Measurements from ENCODE around the gene L3MBTL4.

The L3MBTL4 gene

GRCh38 chr18:5979971-5980457, 434.7 kb downstream of the L3MBTL4 start:
- no peak for TF ChIP-seq CTCF (IDR thresholded peaks at IDR 0.05; ENCODE audit: control insufficient read depth, extremely low read depth, insufficient read depth)
- no peak overlapping the region for H3K4me3 ChIP-seq (ENCODE audit: low read depth, low read length)
- DNase-seq (ENCODE audit: low read depth): no peak

- H3K4me3 ChIP-seq (ENCODE audit: low read depth, low read length): no peak overlapping the region
- DNase-seq (ENCODE audit: low read depth): no peak
- no peak for TF ChIP-seq CTCF (IDR thresholded peaks at IDR 0.05; ENCODE audit: control insufficient read depth, extremely low read depth, insufficient read depth)
Observed at GRCh38 chr18:5979176-5979888, 435.4 kb downstream of the L3MBTL4 start.

GRCh38 chr18:5977022-5977421, 437.7 kb downstream of the L3MBTL4 start:
- DNase-seq (ENCODE audit: low read depth): no peak
- no peak overlapping the region for H3K4me3 ChIP-seq (ENCODE audit: low read depth, low read length)
- no peak for TF ChIP-seq CTCF (IDR thresholded peaks at IDR 0.05; ENCODE audit: control insufficient read depth, extremely low read depth, insufficient read depth)

GRCh38 chr18:5975111-5976002, 439.4 kb downstream of the L3MBTL4 start:
- TF ChIP-seq CTCF (IDR thresholded peaks at IDR 0.05; ENCODE audit: control insufficient read depth, extremely low read depth, insufficient read depth): no peak
- DNase-seq (ENCODE audit: low read depth): no peak
- no peak overlapping the region for H3K4me3 ChIP-seq (ENCODE audit: low read depth, low read length)

GRCh38 chr18:5974696-5975095, 440.0 kb downstream of the L3MBTL4 start:
- TF ChIP-seq CTCF (IDR thresholded peaks at IDR 0.05; ENCODE audit: control insufficient read depth, extremely low read depth, insufficient read depth): no peak
- no peak overlapping the region for H3K4me3 ChIP-seq (ENCODE audit: low read depth, low read length)
- DNase-seq (ENCODE audit: low read depth): no peak

GRCh38 chr18:5973099-5973498, 441.6 kb downstream of the L3MBTL4 start:
- H3K4me3 ChIP-seq (ENCODE audit: low read depth, low read length): no peak overlapping the region
- no peak for TF ChIP-seq CTCF (IDR thresholded peaks at IDR 0.05; ENCODE audit: control insufficient read depth, extremely low read depth, insufficient read depth)
- no peak for DNase-seq (ENCODE audit: low read depth)
